KMS-11 (cell line): ENCODE data around the gene GASK1A.

Experiments used
- H2AFZ ChIP-seq: fragments of 200-600 bp; sonication (generic); 2 replicates; pipeline ENCODE4 v1.6.1; 2016; ENCODE audit warnings: antibody characterized with exemption, mixed run types, low read depth
- H3K27ac ChIP-seq: fragments of 200-600 bp; sonication (generic); 2 replicates; pipeline ENCODE4 v1.6.1; 2016; ENCODE audit warnings: mild to moderate bottlenecking, mixed run types
- H3K27me3 ChIP-seq: fragments of 200-600 bp; sonication (generic); 2 replicates; pipeline ENCODE4 v1.6.1; 2017; ENCODE audit warnings: mild to moderate bottlenecking, low read depth, mixed run types, moderate library complexity; ENCODE audit not compliant: insufficient read depth
- H3K36me3 ChIP-seq: fragments of 200-600 bp; sonication (generic); 2 replicates; pipeline ENCODE4 v1.6.1; 2017; ENCODE audit warnings: mild to moderate bottlenecking, mixed run types; ENCODE audit not compliant: insufficient read depth
- H3K4me1 ChIP-seq: fragments of 200-600 bp; sonication (generic); 2 replicates; pipeline ENCODE4 v1.6.1; 2016; ENCODE audit warnings: mild to moderate bottlenecking, low read depth, mixed run types; ENCODE audit not compliant: poor library complexity, severe bottlenecking
- H3K4me2 ChIP-seq: fragments of 200-600 bp; sonication (generic); 2 replicates; pipeline ENCODE4 v1.7.0; 2016; ENCODE audit warnings: mild to moderate bottlenecking, mixed run types
- H3K4me3 ChIP-seq: fragments of 200-600 bp; sonication (generic); IDR thresholded peaks from 2 replicates; pipeline ENCODE4 v1.6.1; 2017; ENCODE audit warnings: low read depth, low read length, mixed read lengths; ENCODE audit not compliant: insufficient read depth
- H3K79me2 ChIP-seq: fragments of 200-600 bp; sonication (generic); 2 replicates; pipeline ENCODE4 v1.6.1; 2016; ENCODE audit warnings: low read depth, mixed run types; ENCODE audit not compliant: insufficient read depth
- H3K9ac ChIP-seq: fragments of 200-600 bp; sonication (generic); 2 replicates; pipeline ENCODE4 v1.6.1; 2016; ENCODE audit warnings: mild to moderate bottlenecking, mixed run types
- H4K20me1 ChIP-seq: fragments of 200-600 bp; sonication (generic); 2 replicates; pipeline ENCODE4 v1.6.1; 2016; ENCODE audit warnings: mild to moderate bottlenecking, mixed run types; ENCODE audit not compliant: insufficient read depth
- CTCF ChIP-seq: fragments of 200-600 bp; sonication (generic); conservative IDR thresholded peaks from 2 replicates; pipeline ENCODE4 v1.6.1; 2017; ENCODE audit warnings: low read depth, mild to moderate bottlenecking, antibody characterized with exemption, low read length, moderate library complexity, mixed read lengths

Gene GASK1A

GRCh38 chr3:43055806-43056770 is 77.0 kb downstream of the GASK1A start:
- no peak overlapping the region for H3K27ac ChIP-seq
- TF ChIP-seq CTCF, result no peak

GRCh38 chr3:43059456-43059855 is 80.3 kb downstream of the GASK1A start:
- no peaks in the 10 kb centered on the region for H3K79me2 ChIP-seq
- H3K27me3 ChIP-seq, result no peaks in the 10 kb centered on the region
- H2AFZ ChIP-seq, result no peak overlapping the region
- H3K9ac ChIP-seq, result no peak overlapping the region
- no peak overlapping the region for H3K4me3 ChIP-seq
- H4K20me1 ChIP-seq, result no peaks in the 10 kb centered on the region
- H3K27ac ChIP-seq, result no peak overlapping the region
- H3K36me3 ChIP-seq, result no peaks in the 10 kb centered on the region
- no peaks in the 10 kb centered on the region for H3K4me1 ChIP-seq
- TF ChIP-seq CTCF, result no peak
- H3K4me2 ChIP-seq, result no peak overlapping the region

More at GRCh38 chr3:43055806-43056770, 77.0 kb downstream of the GASK1A start:
- no peak overlapping the region for H3K4me3 ChIP-seq
- no peaks in the 10 kb centered on the region for H3K4me1 ChIP-seq
- H2AFZ ChIP-seq, result no peak overlapping the region
- no peaks in the 10 kb centered on the region for H3K79me2 ChIP-seq
- H3K27me3 ChIP-seq, result no peaks in the 10 kb centered on the region
- H4K20me1 ChIP-seq, result no peaks in the 10 kb centered on the region
- H3K4me2 ChIP-seq, result no peak overlapping the region
- H3K9ac ChIP-seq, result no peak overlapping the region
- H3K36me3 ChIP-seq, result no peaks in the 10 kb centered on the region

- no peak for TF ChIP-seq CTCF
- no peaks in the 10 kb centered on the region for H3K4me1 ChIP-seq
- no peak overlapping the region for H3K27ac ChIP-seq
- H3K79me2 ChIP-seq, result no peaks in the 10 kb centered on the region
- no peaks in the 10 kb centered on the region for H3K27me3 ChIP-seq
- no peak overlapping the region for H2AFZ ChIP-seq
- no peak overlapping the region for H3K9ac ChIP-seq
- H3K36me3 ChIP-seq, result no peaks in the 10 kb centered on the region
- no peak overlapping the region for H3K4me2 ChIP-seq
- no peaks in the 10 kb centered on the region for H4K20me1 ChIP-seq
- H3K4me3 ChIP-seq, result no peak overlapping the region
Measured at GRCh38 chr3:43061101-43061895, 82.2 kb downstream of the GASK1A start.

- no peak overlapping the region for H3K27ac ChIP-seq
- H3K9ac ChIP-seq, result no peak overlapping the region
- no peaks in the 10 kb centered on the region for H3K27me3 ChIP-seq
- no peaks in the 10 kb centered on the region for H3K36me3 ChIP-seq
- no peak overlapping the region for H3K4me2 ChIP-seq
- H2AFZ ChIP-seq, result no peak overlapping the region
- no peaks in the 10 kb centered on the region for H3K4me1 ChIP-seq
- no peaks in the 10 kb centered on the region for H4K20me1 ChIP-seq
- TF ChIP-seq CTCF, result no peak
- H3K79me2 ChIP-seq, result no peaks in the 10 kb centered on the region
- H3K4me3 ChIP-seq, result no peak overlapping the region
Measured at GRCh38 chr3:43062040-43062563, 83.0 kb downstream of the GASK1A start.
